GM21737 (cell line): Measurements from ENCODE around the gene SHC4.
"Not testable (repeated sequence)": the region's sequence is repeated elsewhere in the genome, so short reads cannot be mapped to it uniquely, and the experiment has no call there.

ENCODE experiments used
- ATAC-seq: cut with Tn5 transposase; IDR thresholded peaks from one replicate; pipeline ENCODE4 v1.9.1; 2021; ENCODE audit warnings: mild to moderate bottlenecking, moderate library complexity; ENCODE audit not compliant: unreplicated experiment

SHC4 gene

GRCh38 chr15:48925714-48926223, 38.0 kb downstream of the SHC4 start:
- no peak for ATAC-seq

- no peak for ATAC-seq
These were observed 39.0 kb downstream of the SHC4 start for GRCh38 chr15:48924528-48925393.

GRCh38 chr15:48922046-48922445, 41.7 kb downstream of the SHC4 start:
- ATAC-seq, result no peak

- no peak for ATAC-seq
These were observed 47.0 kb downstream of the SHC4 start for GRCh38 chr15:48916721-48917120.

- no peak for ATAC-seq
These were observed 47.9 kb downstream of the SHC4 start for GRCh38 chr15:48915861-48916260.

- no peak for ATAC-seq
These were observed 49.0 kb downstream of the SHC4 start for GRCh38 chr15:48914717-48915116.

- ATAC-seq, result no peak
These were observed 50.6 kb downstream of the SHC4 start for GRCh38 chr15:48913141-48913540.

- not testable (repeated sequence) for ATAC-seq
These were observed 53.2 kb downstream of the SHC4 start for GRCh38 chr15:48910554-48910953.

GRCh38 chr15:48909313-48909712, 54.4 kb downstream of the SHC4 start:
- ATAC-seq, result not testable (repeated sequence)

GRCh38 chr15:48905847-48906246, 57.9 kb downstream of the SHC4 start:
- no peak for ATAC-seq

GRCh38 chr15:48905216-48905615, 58.5 kb downstream of the SHC4 start:
- ATAC-seq, result no peak

- no peak for ATAC-seq
These were observed 59.0 kb downstream of the SHC4 start for GRCh38 chr15:48904758-48905157.

GRCh38 chr15:48899793-48900192, 63.9 kb downstream of the SHC4 start:
- no peak for ATAC-seq

GRCh38 chr15:48898446-48898845, 65.3 kb downstream of the SHC4 start:
- no peak for ATAC-seq

GRCh38 chr15:48898032-48898431, 65.7 kb downstream of the SHC4 start:
- no peak for ATAC-seq

GRCh38 chr15:48896869-48897814, 66.6 kb downstream of the SHC4 start:
- no peak for ATAC-seq

- ATAC-seq, result no peak
These were observed 70.4 kb downstream of the SHC4 start for GRCh38 chr15:48893311-48893710.

GRCh38 chr15:48891232-48891765, 72.4 kb downstream of the SHC4 start:
- no peak for ATAC-seq

GRCh38 chr15:48890375-48890972, 73.2 kb downstream of the SHC4 start:
- no peak for ATAC-seq

- no peak for ATAC-seq
These were observed 73.8 kb downstream of the SHC4 start for GRCh38 chr15:48889925-48890324.

- no peak for ATAC-seq
These were observed 74.9 kb downstream of the SHC4 start for GRCh38 chr15:48888836-48889235.
